GM19397 (cell line): ENCODE measurements around the gene RGMA.
A peak's percentile ranks its signal among the peaks of the same experiment; 100 is the strongest.
"Not testable (repeated sequence)": the region's sequence is repeated elsewhere in the genome, so short reads cannot be mapped to it uniquely, and the experiment has no call there.

ENCODE experiments used
- ATAC-seq: cut with Tn5 transposase; IDR thresholded peaks from one replicate; pipeline ENCODE4 v1.9.1; 2021; ENCODE audit warnings: mild to moderate bottlenecking, moderate library complexity; ENCODE audit not compliant: unreplicated experiment

RGMA gene

DNA sequence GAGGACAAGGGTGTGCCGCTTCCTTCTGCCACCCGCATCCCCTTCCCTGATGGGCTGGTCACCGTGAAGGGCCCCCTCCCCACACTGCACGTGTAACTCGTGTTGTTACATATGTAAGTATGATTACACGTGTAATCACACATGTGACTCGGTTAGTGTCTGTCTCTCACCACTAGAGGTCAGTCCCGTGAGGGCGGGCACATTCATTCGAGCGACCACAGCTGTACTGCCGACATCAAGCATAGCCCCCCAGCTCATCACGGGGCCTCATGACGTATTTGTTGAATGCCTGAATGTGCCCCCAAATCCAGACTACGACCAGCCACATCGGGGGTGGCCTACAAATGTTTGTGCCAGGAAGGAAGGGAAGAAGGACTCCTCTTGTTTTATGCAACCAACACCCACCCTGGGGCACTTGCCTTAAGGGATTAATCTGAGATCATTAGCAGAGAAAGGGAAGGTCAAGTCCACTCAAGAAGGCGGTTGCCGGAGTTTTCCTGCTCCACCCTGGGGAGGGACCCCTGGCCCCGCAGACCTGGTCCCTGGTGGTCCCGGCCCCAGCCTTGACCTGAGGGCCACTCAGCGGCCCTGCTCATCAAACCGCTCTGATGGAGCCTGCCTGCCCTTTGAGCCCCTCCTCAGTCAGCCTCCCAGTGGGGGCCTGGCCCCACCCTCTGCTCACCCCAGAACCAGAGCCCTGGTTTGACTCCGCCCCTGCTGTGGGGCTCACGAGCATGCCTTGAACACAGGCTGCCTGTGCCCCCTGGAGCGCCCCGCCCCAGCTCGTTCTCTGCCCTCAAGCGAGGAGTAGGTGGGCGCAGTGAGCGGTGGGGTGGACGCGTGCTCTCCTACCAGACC is 52.8 kb downstream of the RGMA start:
- ATAC-seq: peak; percentile 77

DNA sequence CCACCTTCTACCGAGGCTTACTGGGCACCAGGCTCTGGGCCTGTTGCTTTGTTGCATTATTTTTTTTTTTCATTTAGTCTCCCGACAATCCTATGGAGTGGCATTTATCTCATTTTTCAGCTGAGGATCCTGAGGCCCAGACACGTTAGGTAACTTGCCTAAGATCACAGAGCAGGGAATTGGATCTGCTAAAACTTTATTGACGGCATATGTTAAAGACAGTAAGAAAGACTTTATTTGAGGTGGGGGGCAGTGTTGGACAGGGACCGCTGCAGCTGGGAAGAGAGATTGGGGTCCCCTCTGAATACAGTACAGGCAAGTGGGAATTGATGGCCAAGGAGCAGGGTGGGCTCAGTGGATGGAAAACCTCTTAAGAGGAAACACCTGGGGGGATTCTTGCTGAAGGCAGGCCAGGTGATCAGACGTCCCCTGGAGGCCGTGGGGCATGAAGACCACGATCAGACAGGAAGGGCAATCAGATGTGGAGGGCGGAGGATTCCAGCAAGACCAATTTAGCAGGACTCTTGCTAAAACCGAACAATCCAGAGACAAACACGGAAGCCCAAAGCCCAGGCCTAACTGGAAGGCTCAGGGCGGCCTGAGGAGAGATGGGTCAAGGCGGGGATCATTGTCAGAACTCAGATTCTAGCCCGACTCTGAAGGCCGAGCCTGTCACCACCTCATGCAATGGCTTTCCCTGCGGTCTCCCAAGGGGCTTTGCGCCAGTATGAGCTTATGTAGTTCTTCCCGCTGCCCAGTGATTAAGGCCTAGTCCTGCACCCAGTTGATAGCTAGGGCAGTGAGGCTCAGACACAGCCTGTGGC is 53.7 kb downstream of the RGMA start:
- ATAC-seq: peak; percentile 20

DNA sequence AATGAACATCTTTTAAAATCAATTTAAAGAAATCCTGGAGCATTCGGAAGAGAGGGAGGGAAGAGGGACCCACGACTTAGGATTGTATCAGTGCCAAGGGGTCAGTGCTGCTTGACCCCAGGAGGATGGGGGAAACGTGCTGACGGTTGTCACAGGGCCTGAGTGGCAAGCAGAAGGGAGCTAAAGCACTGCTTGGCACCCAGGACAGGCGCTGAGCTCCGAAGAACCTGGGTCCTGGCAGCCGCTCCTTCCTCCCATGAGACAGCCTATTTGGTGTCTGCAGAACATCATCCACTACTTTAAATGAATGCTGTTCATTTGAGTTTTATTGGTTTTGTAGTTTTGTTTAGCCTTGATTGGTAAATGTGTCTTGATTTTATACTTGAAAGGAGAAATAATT is 54.5 kb downstream of the RGMA start:
- ATAC-seq: no peak

DNA sequence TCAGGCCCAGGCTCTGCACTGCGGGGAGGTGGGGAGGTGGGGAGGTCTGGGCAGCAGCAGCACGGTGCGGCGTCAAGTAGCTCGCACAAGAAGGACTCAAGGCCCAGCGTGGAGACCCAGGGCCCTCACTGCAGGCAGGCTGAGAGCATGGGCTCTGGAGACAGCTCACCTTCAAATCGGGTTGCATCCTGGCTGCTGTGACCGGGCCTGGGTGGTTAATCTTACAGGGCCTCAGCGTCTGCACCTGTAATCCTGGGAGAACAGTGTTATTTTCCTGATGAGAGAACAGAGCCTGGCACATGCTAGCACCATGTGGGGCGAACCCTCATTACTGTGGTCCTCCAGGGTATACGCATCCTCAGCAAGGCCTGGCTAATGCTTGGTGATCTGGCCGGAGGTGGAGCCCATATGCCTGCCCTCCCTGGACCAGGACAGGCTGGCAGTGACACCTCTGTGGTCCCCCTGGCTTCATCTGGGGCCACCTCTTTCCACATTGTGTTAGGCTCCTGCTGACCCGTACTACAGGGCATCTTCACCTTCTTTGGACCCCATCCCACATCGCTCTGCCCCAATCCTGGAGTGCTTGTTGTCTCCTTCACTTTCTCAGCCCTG is 55.5 kb downstream of the RGMA start:
- no peak for ATAC-seq

DNA sequence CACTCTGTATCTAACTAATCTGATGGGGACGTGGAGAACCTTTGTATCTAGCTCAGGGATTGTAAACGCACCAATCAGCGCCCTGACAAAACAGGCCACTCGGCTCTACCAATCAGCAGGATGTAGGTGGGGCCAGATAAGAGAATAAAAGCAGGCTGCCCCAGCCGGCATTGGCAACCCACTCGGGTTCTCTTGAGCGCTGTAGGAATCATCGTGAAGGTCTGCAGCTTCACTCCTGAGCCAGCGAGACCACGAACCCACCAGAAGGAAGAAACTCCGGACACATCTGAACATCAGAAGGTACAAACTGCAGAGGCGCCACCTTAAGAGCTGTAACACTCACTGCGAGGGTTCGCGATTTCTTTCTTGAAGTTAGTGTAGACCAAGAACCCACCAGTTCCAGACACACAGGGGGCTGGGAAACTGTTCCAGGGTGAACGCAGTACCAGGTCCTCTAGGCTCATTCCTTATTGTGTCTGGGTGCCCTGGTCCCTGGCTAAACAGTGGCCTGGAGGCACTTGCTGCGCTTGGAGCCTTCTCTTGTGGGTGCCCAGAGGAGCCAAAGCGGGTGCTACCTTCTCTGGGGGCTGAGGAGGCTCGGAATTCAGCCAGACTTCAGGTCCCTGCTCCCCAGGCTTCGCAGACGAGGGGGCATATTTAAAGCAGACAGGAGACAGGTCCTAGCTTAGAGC is 56.4 kb downstream of the RGMA start:
- not testable (repeated sequence) for ATAC-seq

DNA sequence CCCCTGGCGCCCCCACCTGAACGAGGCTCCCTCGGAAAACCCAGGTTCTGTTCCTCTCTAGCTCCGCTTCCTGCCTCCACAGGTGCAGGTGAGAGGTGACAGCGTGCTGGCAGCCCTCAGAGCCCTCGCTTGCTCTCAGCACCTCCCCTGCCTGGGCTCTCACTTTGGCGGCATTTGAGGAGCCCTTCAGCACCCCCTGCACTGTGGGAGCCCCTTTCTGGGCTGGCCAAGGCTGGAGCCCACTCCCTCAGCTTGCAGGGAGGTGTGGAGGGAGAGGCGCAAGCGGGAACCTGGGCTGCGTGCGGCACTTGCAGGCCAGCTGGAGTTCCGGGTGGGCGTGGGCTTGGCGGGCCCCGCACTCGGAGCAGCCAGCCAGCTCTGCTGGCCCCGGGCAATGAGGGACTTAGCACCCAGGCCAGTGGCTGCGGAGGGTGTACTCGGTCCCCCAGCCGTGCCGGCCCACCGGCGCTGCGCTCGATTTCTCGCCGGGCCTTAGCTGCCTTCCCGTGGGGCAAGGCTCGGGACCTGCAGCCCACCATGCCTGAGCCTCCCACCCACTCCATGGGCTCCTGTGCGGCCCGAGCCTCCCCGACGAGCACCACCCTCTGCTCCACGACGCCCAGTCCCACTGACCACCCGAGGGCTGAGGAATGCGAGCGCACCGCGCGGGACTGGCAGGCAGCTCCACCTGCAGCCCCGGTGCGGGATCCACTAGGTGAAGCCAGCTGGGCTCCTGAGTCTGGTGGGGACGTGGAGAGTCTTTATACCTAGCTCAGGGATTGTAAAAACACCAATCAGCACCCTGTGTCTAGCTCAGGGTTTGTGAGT is 57.2 kb downstream of the RGMA start:
- ATAC-seq: not testable (repeated sequence)

DNA sequence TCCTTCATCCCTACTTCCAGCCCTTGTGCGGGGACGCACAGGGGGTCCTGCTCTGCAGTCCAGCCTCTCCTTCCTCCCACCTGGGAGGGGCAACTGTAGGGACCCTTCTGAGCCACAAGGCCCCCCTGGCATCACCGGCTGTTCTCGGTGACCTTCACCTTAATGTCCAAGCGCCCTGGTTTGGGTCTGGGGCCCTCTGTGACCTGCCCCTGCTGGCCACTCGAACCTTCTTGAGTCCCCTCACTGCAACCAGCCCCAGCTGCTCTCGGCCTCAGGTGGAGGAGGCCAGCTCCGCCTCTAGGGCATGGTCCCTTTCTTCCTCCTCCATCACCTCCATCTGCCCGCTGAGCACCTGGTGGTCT is 57.9 kb downstream of the RGMA start:
- no peak for ATAC-seq

DNA sequence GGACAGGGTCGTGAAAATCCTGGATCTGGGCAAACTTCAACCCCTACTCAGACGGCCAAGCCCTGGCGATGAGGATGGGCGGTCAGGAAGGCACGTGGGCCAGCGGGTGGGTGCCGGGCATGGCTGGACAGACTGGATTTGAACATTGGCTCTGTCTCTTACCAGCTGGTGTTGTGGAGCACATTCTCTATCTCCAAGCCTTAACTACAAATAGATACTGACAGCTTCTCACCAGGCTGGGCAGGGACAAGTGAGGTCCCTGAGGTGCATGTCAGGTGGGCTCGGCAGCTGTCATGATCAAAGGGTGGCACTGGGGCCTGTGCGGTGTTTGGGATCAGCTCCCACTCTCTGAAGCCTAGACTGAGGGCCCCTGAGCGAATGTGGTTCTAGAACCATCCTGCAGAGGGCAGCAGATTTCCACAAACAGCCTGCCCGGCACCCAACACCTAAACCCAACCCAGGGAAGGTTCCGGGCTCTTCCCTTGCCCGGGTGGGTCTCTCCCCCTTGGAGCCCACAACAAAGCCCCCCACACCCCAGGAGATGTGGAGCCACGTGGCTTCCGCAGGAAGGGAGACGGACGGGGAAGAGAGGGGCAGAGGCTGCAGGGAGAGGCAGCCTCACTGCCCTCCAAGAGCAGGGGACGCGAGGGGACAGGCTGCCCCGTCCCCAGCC is 58.4 kb downstream of the RGMA start:
- peak; percentile 75 for ATAC-seq

DNA sequence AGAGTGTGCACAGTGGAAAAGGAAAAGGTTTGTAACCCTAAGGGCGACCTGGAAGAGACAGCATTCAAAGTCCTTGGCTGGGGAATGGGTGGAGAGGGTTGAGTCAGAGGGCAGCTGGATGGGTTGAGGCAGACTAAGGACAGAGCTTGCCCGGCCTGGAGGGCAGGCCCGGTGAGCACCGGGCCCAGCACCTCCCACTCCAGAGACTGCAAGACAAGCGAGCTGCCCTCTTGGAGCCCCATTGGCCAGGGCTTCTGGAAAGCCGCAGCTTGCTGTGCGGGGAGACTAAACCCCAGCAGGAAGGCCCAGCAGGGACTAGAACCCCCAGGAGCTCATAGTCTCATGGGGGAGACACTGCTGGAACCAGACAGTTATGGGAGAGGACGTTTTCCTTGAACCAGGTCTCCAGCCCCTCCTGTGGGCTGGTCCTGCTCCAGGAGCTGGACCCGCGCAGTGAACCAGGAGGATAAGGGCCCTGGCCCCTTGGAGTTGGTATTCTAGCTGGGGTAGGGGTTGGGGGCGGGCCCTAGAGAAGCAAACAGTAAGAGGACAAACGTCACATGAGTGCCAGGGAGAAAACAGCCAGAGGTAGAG is 59.1 kb downstream of the RGMA start:
- ATAC-seq: no peak

DNA sequence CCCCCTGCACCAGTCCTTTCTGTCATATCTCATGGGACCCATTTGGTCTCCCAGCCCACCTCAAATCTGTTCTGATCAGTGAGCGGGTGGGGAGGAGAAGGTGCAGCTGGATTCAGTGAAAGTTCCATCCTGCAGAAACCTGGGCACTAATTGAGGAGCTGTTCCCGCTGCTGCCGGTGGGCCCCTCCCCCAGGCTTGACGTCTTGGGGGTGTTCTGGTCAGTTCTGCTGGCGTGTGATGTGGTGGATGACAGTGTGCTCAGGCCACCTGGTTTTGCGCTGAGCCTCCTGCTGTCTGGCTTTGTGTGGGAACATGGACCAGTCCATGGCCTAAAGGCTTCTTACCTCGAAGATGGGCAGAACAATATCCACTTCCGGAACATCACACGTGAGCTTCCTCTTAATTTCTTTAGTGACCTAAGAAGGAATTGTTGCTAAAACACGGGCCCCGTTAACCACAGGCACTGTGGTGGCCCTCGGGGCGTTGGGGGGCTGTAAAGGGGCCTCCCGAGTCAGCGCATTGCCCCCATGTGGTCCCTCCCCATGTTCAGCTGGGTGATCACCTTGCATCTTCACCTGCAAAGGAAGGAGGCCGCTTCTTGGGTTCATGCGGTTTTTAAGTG is 59.7 kb downstream of the RGMA start:
- no peak for ATAC-seq

DNA sequence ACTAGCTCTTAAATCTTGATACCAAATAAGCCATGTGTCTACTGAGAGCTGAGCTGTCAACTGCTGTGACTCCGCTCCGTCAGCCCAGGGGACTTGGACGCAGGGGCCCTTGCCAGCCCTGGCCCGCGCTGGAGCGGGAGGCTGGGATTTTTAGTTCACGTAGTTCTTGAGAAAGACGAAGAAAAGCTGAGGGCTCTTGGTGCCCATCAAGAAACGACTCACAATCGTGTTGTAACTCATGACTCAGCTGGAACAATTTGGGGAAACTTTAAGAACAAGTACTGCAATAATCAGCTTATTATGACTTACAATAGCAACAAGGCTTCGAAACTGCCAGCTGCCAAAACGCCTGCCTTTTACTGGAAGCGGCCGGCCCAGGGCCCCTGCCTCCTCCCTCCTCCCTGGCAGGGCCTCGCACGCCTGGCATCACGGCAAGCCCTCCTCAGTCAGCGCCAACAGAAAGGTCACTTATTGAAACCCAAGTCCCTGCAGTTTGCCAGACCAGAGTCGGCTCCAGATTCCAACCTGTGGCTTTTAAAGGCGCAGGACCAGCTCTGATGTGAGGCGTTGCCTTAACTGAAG is 60.3 kb downstream of the RGMA start:
- no peak for ATAC-seq

DNA sequence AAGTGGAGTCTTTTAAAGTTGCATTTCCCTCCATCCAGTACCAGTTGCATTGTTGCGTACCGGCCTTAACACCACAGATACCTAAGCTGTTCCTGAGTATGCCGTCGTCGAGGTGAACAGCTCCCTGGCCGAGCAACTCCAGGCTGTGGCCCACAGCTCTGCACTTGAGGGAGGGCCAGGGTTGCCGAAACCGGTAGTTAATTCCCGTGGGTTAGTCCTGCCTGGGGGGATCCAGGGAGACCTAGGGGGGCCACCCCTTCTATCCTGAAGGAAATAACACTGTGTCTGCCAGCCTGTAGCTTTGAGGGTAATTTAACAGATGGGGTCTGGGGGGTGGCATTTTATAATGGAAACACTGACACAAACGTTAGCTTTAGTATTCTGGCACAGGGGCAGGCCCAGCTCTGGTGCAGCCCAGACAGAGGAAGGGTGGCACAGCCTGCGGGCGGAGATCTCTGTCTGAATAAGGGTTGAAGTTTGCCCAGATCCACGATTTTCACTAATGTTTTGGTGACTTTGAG is 60.8 kb downstream of the RGMA start:
- no peak for ATAC-seq

DNA sequence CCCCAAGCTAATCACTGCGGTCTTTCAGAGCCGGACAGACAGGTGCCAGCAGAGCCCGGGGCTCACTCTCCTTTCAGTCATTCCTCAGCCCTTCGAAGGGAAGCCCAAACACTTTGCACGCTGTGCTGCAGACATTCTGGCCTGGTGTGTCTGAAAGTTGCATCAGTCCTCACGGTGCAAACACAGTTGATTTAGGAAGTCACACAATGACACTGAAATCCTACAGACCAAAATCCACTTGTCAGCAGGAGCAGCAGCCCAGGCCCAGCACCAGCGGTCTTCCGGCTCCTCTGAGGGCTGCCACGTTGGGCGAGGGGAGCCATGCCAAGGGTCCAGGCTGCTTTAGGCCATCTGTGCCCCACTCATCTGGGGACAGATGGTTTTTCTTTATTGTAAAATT is 61.6 kb downstream of the RGMA start:
- ATAC-seq: no peak

DNA sequence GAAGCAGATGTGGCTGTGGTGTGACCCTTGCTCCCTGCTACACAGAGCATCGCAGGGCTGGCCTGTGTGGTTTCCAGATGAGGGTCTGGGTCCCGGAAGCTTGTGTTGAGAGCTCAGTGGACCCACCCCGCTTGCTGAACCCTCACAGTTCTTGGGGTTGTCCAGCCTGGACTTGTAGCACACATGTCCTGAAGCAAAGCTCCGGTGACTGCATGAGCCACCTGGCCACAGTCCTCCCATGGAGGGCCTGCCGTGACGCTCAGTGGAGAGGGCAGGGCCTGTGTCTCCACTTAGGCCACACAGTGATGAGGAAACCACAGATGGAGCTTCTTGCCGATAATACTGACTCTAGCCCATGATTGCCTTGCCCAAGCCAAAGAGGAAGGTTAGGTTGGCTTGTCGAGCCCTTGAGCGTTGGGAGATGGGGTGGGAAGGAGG is 62.6 kb downstream of the RGMA start:
- ATAC-seq: no peak

DNA sequence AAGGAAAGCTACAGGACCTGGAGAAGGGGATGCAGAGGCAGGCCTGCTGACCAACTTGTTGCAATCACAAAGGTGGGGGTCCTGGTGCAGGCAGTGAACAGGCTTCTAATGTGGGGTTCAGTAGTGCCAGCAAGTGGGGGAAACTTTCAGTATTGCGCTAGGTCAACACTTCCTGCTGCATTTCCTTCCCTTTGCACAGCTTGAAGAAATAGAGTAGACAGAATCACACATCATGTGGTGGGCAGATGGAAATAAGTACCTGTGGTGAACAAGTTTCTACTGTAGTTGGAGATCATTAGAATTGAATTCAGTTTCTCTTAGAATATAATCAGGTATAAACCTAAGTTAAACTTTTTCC is 63.4 kb downstream of the RGMA start:
- ATAC-seq: no peak

DNA sequence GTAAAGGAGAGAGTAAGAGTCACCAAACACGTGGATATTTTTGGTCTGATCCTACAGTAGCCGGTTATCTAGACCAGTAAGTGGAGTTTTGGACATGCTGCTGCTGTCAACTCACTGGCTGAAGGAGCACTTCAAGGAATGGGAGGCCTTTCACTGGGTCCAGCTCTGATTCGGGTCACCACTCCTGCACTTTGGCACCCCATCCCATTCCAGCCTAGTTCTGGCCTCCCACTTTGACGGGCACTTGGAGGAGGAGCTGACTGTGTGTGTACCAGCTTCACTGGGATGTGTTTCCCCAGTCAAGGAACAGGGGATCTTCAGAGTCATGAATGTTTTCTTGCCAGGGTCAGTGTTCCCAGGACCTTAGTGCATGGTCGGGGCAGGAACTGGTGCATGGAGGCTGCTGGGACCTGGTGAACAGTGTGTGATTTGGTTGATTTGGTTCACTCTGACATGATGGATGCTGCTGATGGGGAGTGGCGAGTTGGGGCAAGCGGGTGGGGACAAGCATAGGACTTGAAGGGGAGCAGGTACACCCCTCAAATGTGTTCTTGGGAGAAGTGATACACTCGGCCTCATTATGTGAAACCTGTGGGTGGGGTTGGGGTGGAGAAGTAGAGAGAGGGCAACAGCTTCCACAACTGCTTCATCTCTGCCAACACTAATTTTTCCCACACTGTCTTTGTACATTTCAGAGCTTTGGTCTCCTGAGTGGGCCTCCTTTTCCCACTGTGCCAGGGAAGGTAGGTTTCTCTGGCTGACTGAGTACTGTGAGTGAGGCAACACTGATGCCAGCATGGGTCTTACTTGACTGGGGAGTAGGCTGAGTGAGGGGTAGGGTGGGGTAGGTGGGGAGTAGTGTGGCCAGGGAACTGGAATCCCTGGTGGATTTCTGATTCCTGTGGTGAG is 64.0 kb downstream of the RGMA start:
- ATAC-seq: no peak

DNA sequence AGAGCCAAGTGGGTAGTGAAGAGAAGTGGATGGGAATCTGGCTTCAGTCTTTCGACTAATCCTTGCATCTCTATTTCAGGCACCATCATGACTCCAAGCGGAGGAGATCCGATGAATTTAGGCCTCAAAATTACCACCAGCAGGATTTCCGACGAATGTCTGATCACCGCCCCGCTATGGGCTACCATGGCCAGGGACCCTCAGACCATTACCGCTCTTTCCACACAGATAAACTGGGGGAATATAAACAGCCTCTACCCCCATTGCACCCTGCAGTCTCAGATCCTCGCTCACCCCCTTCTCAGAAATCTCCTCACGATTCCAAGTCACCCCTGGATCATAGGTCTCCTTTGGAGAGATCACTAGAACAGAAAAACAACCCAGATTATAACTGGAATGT is 64.7 kb downstream of the RGMA start:
- no peak for ATAC-seq
